K562 (cell line): ENCODE data around the gene RARG. TPM values are rescaled to one million over a fixed set of nuclear protein-coding genes. Genes with fewer than 3 reads are reported as not detected.

Experiments
- ATAC-seq: fragments of 200-7000 bp; cut with Tn5 transposase; 3 replicates; pipeline ENCODE4 v1.9.1; 2020; ENCODE audit warnings: moderate library complexity
- BruUV-seq: library from RNA; stranded (reverse); fragments of 400-500 nt; replicated peaks from 2 replicates; lab custom pipeline; 2021; lab: Mats Ljungman, UMichigan
- CTCF ChIA-PET: fragments of 300-600 bp; formaldehyde crosslinking; extraction: SDS; loops from one replicate; lab custom pipeline; 2021; ENCODE audit warnings: low intra/inter-chr PET ratio; lab: Yijun Ruan, JAX
- POLR2A ChIA-PET: fragments of 300-600, 350-650 bp; sonication (Branson Sonifier 250); formaldehyde crosslinking; extraction: SDS; loops from one replicate; lab custom pipeline; 2021; ENCODE audit warnings: antibody characterized with exemption, inconsistent platforms; lab: Yijun Ruan, JAX
- DNase-seq, 4 experiments: peaks; one replicate each; pipeline versions ENCODE4 v3.0.0 to v3.0.0-alpha.2; 2011 to 2018; ENCODE audit warnings: low spot score in 3 of 4, mixed read lengths in 3 of 4; ENCODE audit errors: extremely low read depth in 1 of 4
- FAIRE-seq: peaks from 2 replicates; lab custom pipeline; 2011; peaks lifted over from hg19 to GRCh38; lab: Jason Lieb, UNC
- H2AFZ ChIP-seq: 2 replicates; pipeline ENCODE4 v1.6.0; 2011; ENCODE audit warnings: low read depth, low read length, control low read depth, inconsistent platforms
- H3K27ac ChIP-seq: fragments of 200-600 bp; 3 replicates; pipeline ENCODE4 v1.8.0; 2011; ENCODE audit warnings: low read depth, mild to moderate bottlenecking, control low read depth, inconsistent platforms, low read length, moderate library complexity, mixed read lengths; ENCODE audit errors: extremely low read depth
- H3K27me3 ChIP-seq, 2 experiments: fragments of 300-600 bp in 1 of 2; 2 replicates in 1 of 2; 3 replicates in 1 of 2; pipeline versions ENCODE4 v1.6.0 to v1.8.0; 2011; ENCODE audit warnings: inconsistent platforms in 2 of 2, low read length in 2 of 2, mild to moderate bottlenecking in 1 of 2, mixed read lengths in 1 of 2, moderate library complexity in 1 of 2; ENCODE audit not compliant: control insufficient read depth in 2 of 2, insufficient read depth in 2 of 2
- H3K36me3 ChIP-seq: fragments of 300-600 bp; 3 replicates; pipeline ENCODE4 v1.8.0; 2011; ENCODE audit warnings: mild to moderate bottlenecking, low read length, inconsistent platforms; ENCODE audit not compliant: control insufficient read depth, insufficient read depth
- H3K4me1 ChIP-seq, 2 experiments: fragments of 200-600 bp in 1 of 2; replicated peaks in 1 of 2; 2 replicates in 1 of 2; 3 replicates in 1 of 2; pipeline versions ENCODE4 v1.5.1 to v1.8.0; 2011; ENCODE audit warnings: inconsistent platforms in 2 of 2, low read length in 2 of 2, mild to moderate bottlenecking in 1 of 2, mixed read lengths in 1 of 2, moderate library complexity in 1 of 2; ENCODE audit not compliant: control insufficient read depth in 2 of 2, insufficient read depth in 2 of 2
- H3K4me2 ChIP-seq: 2 replicates; pipeline ENCODE4 v1.6.1; 2011; ENCODE audit warnings: low read length, control low read depth, inconsistent platforms, mixed read lengths; ENCODE audit not compliant: insufficient read depth
- H3K4me3 ChIP-seq: fragments of 200-600 bp; sonication (generic), shearing (Covaris generic); 2 replicates; pipeline ENCODE4 v1.5.1; 2016; ENCODE audit warnings: control low read depth, inconsistent platforms
- H3K79me2 ChIP-seq: fragments of 200-600 bp; 3 replicates; pipeline ENCODE4 v1.8.0; 2011; ENCODE audit warnings: low read length, inconsistent platforms; ENCODE audit not compliant: control insufficient read depth, insufficient read depth
- H3K9ac ChIP-seq, 2 experiments: 2 replicates each; pipeline versions ENCODE4 v1.6.0 to v1.6.1; 2011; ENCODE audit warnings: low read depth in 2 of 2, low read length in 2 of 2, control low read depth in 1 of 2, inconsistent platforms in 1 of 2, mild to moderate bottlenecking in 1 of 2, mixed read lengths in 1 of 2; ENCODE audit not compliant: insufficient read depth in 1 of 2
- H3K9me1 ChIP-seq: one replicate; pipeline ENCODE4 v1.6.0; 2011; ENCODE audit warnings: inconsistent platforms, mild to moderate bottlenecking, low read length, moderate library complexity; ENCODE audit not compliant: control insufficient read depth, insufficient read depth
- H3K9me3 ChIP-seq: replicated peaks from 2 replicates; pipeline ENCODE4 v1.5.1; 2011; ENCODE audit warnings: low read depth, low read length, inconsistent platforms; ENCODE audit not compliant: control insufficient read depth, insufficient read depth
- H4K20me1 ChIP-seq: replicated peaks from 2 replicates; pipeline ENCODE4 v1.6.1; 2011; ENCODE audit warnings: low read length, inconsistent platforms, mixed read lengths; ENCODE audit not compliant: control insufficient read depth, insufficient read depth
- HDGF ChIP-seq: fragments of 450-650 bp; IDR thresholded peaks from 2 replicates; pipeline ENCODE4 v1.6.1; 2016
- PCBP2 ChIP-seq: fragments of 200-400 bp; formaldehyde crosslinking; IDR thresholded peaks from 2 replicates; pipeline ENCODE4 v1.6.1; 2018; ENCODE audit warnings: low read length, low read depth, mild to moderate bottlenecking, moderate library complexity; ENCODE audit not compliant: poor library complexity, severe bottlenecking
- PREB ChIP-seq: sonication (generic); formaldehyde crosslinking; IDR thresholded peaks from 2 replicates; pipeline ENCODE4 v1.8.1; 2023; ENCODE audit warnings: mild to moderate bottlenecking, missing genetic modification reagents
- PYGO2 ChIP-seq: fragments of 450-650 bp; IDR thresholded peaks from 2 replicates; pipeline ENCODE4 v1.6.1; 2016; ENCODE audit warnings: mild to moderate bottlenecking, missing genetic modification characterization, moderate library complexity, missing compliant biosample characterization
- RNF2 ChIP-seq: sonication (generic); IDR thresholded peaks from 2 replicates; pipeline ENCODE4 v1.6.1; 2016
- ZBTB26 ChIP-seq: fragments of 450-650 bp; formaldehyde crosslinking; IDR thresholded peaks from 2 replicates; pipeline ENCODE4 v1.4.0; 2022; ENCODE audit warnings: missing genetic modification characterization
- ZNF592 ChIP-seq: fragments of 450-650 bp; IDR thresholded peaks from 2 replicates; pipeline ENCODE4 v1.6.1; 2017; ENCODE audit warnings: antibody characterized with exemption, mild to moderate bottlenecking
- WGBS: fragments of 100-300 bp; shearing (Covaris generic); methylation state at CpG from one replicate; pipeline ENCODE4 v1.1.6; 2016; ENCODE audit warnings: low coverage, mixed read lengths; ENCODE audit not compliant: insufficient coverage; ENCODE audit errors: missing lambda C conversion rate; 5-methylcytosine and 5-hydroxymethylcytosine counted together
- in situ Hi-C: fragments of 300-500 bp; cut with MboI; formaldehyde crosslinking; loops from 4 replicates; pipeline ENCODE4 v1.15.0; 2018; ENCODE audit warnings: inconsistent platforms, mixed read lengths
- intact Hi-C: fragments of 100-400 bp; cut with micrococcal nuclease; formaldehyde crosslinking; loops from 2 replicates; pipeline ENCODE4 v1.14.2; 2022
- polyA plus RNA-seq, 8 experiments: library from polyadenylated mRNA; depleted of rRNA in 4 of 8; stranded (reverse) in 5 of 8; unstranded in 3 of 8; fragments of >200 nt; fragmentation: Nextera tagmentation in 2 of 8; fragmentation: Illumina TruSeq in 1 of 8; extraction: Ambion mirVana in 2 of 8; extraction: Trizol in 1 of 8; gene quantifications; 2 replicates each; pipeline versions ENCODE4 v1.2.1 to v1.2.3, GENCODE V29; 2011 to 2014; ENCODE audit warnings: inconsistent platforms in 1 of 8, missing spikeins in 1 of 8
- total RNA-seq, 7 experiments: library from RNA; depleted of rRNA in 6 of 7; stranded (reverse); fragments of >200 nt in 6 of 7; fragmentation: Illumina TruSeq in 2 of 7; extraction: Trizol in 2 of 7; gene quantifications; 2 replicates each; pipeline versions ENCODE4 v1.2.1 to v1.2.3, GENCODE V29; 2011 to 2021; ENCODE audit warnings: low replicate concordance in 1 of 7

Gene RARG
- total and polyA plus RNA-seq, 9 of the 15 experiments (the other 6 are each of a cell fraction or from before 2014, with no cell fraction given): 0.18 to 7.6 (median 3.8) TPM

- WGBS: 63% methylated on average over 3 of the region's 5 CpGs
- Histone ChIP-seq H3K9me3 (no peaks in the 10 kb centered on the region), H2AFZ (peak overlapping the region; percentile 38; the same call in 1 of the 2 replicates), H3K4me2 (no peak overlapping the region), H3K27me3 (no peaks in the 10 kb centered on the region), H3K9ac (peak overlapping the region in 1 of 2 experiments; percentile 56; a peak in 1 of 4 replicates), H3K79me2 (no peaks in the 10 kb centered on the region), H4K20me1 (no peaks in the 10 kb centered on the region), H3K4me1 (peaks cover 28 to 31% of the 10 kb centered on the region in 2 experiments; a peak in 4 of 5 replicates), H3K27ac (no peak overlapping the region), H3K9me1 (no peaks in the 10 kb centered on the region), H3K36me3 (no peaks in the 10 kb centered on the region), H3K4me3 (no peak overlapping the region)
- no peak for FAIRE-seq
- TF ChIP-seq ZBTB26 (no peak), HDGF (no peak), PCBP2 (no peak), PREB (CRISPR knock-in tag) (no peak), ZNF592 (no peak), PYGO2 (no peak), RNF2 (no peak)
- intact Hi-C loops: no loop called here
- in situ Hi-C loops: no loop called here
- no peak for ATAC-seq
- ChIA-PET CTCF (no interaction called here), POLR2A (interaction anchor here (0.5 to 3.1 kb wide), 7 partner anchors 8 to 826 kb away, joined by 3 to 11 read pairs (median 4); partner anchors contain the start of gene PFDN5)
- BruUV-seq: no TSS peak
- no peak for DNase-seq
Measured at GRCh38 chr12:53198486-53199110, 33.4 kb downstream of the RARG start.
